CD4-positive, alpha-beta T cell treated with Interleukin-17A for 1 hour (primary cell): ENCODE data around the gene ABHD16B.

Source experiments
- DNase-seq: peaks from one replicate; pipeline ENCODE4 v3.0.0-alpha.2; 2020

The ABHD16B gene

GRCh38 chr20:63861365-63861934 is at the start of gene ABHD16B:
Gene ABHD16B (plus strand): TSS chr20:63861498. CDS start chr20:63861541, 43 bp downstream.
- no peak for DNase-seq

DNA sequence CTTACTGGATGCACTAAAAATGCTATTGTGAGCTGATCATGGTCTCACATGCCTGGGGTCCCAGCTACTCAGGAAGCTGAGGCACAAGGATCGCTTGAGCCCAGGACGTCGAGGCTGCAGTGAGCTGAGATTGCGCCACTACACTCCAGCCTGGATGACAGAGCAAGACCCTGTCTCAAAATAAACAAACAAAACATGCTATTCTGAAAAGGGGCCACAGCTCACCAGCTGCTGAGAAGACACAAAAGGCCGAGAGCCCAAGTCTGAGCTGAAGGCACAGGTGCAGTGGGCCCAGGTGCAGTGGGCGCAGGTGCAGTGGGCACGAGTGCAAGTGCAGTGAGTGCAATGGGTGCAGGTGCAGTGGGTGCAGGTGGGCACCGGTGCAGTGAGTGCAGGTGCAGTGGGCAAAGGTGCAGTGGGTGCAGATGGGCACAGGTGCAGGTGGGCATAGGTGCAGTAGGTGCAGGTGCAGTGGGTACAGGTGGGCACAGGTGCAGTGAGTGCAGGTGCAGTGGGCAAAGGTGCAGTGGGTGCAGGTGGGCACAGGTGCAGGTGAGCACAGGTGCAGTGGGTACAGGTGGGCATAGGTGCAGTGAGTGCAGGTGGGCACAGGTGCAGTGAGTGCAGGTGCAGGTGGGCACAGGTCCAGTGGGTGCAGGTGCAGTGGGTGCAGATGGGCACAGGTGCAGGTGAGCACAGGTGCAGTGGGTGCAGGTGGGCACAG is 46.2 kb upstream of the ABHD16B start:
- no peak for DNase-seq

- DNase-seq, result no peak
Observed at GRCh38 chr20:63815615-63816253, 45.6 kb upstream of the ABHD16B start.

DNA sequence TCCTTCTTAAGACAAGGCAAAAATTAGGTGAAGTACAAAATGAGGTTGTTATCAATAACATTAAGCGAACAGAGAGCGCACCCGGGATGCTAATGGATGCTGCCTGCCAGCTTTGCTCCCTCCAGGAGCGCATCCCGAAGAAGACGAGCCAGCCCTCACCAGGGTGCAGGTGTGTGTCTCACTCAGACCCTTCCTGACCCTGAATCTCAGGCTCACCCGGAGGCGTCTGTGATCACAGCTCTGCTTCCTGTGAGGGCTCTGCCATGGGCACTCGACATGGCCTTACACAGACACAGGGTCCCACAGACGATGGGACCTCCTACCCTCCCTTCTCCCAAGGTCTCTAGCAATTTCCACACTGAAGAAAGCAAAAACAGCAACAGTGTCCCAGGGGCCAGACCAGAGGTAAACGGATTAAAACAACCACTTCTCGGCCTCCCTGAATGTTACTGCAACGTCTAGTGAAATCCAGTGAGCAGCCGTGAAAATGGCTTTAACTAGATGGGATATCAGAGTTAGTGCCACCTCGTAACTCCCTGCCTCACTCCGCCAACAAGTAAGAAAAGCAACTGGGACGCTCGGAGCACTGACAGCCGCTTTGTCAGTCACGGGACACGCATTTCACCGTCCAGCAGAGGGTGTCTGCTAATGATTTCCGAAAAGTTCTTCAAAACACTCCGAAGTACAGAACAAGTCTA is 41.9 kb upstream of the ABHD16B start:
- DNase-seq, result peak; percentile 23

- no peak for DNase-seq
Observed at GRCh38 chr20:63821811-63822210, 39.5 kb upstream of the ABHD16B start.

- no peak for DNase-seq
Observed at GRCh38 chr20:63822276-63822696, 39.0 kb upstream of the ABHD16B start.

DNA sequence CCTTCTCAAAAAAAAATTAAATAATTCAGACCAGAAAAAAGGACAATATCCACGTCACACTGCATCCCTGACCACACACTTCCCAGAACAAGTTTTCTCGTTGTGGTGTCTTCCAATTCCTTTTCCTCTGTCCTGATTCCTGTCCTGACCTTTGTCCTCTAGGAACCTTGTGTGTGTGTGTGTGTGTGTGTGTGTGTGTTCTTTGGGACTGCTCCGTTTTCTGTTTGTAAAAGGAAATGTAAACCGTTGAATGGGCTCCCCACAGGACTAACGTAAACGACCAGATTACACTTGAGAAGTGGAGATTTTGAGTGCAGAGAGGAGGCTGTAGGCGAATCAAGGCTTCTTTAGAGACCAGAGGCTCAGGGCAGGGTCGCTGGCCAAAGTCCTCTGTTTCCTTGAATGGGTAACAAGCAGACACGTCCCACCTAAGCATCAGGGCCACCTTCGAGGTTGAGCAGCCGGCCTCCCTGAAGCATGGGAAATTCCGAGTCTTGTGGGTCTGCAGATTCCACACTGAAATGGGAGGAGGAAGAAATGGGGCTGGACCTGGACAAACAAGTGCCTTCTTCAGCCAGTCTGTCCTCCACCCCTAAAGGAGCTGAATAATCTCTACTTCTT is 37.5 kb upstream of the ABHD16B start:
- DNase-seq, result no peak

- no peak for DNase-seq
Observed at GRCh38 chr20:63825331-63826118, 35.8 kb upstream of the ABHD16B start.

DNA sequence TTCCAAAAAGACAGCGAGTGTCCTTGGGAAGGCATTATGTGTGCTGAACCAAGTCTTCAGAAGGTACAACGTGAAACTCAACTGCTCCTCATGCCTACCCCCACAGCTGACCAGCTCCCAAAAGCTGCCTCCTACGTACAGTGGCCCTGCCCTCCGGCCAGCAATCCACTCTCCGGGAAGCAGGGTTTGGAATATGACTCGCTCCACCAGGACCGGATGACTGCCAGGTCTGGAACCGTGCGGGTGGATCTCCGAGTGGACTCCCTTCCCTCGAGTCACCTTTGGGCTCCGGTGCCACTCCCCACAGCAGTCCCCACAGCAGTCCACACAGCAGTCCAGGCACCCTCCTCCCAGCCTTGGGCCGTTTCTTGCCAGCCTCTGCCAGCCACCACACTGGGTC is 34.5 kb upstream of the ABHD16B start:
- no peak for DNase-seq

DNA sequence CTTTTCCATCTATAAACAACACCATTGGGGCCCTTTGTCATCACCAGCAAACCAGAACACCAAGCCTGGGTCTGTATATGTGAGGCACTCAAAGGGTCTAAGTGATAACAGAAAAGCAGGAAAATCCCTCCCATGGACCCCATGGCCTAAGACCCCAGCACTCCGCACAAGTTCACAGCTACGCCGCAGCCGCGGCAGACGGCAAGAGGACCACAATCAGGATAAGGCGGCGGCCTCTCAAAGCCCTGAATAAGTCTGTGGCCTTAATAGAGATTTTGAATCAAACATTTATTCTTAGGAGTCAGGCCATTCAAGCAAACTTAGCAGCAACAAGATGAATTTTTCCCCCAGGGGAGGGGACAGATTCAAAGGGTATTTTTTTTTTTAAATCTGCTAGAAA is 33.2 kb upstream of the ABHD16B start:
- DNase-seq, result no peak

DNA sequence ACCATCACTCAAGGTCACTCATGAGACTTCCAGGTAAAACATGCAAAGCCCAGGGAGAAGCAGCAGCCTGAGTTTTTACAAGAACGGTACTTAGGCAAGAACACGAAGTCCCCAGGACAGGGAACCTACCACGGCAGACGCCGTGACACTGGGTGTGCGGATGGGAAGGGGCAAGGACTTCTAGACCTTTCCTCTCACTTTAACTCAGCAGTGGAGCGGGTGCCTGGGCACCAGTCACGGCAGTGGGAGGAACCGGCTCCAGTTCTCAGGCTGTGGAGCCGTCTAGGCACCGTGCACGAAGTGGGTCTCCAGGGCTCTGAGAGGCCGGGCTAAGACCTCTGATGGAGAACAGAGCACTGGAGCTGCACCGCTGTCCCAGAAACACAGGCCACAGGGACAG is 32.8 kb upstream of the ABHD16B start:
- DNase-seq, result no peak

DNA sequence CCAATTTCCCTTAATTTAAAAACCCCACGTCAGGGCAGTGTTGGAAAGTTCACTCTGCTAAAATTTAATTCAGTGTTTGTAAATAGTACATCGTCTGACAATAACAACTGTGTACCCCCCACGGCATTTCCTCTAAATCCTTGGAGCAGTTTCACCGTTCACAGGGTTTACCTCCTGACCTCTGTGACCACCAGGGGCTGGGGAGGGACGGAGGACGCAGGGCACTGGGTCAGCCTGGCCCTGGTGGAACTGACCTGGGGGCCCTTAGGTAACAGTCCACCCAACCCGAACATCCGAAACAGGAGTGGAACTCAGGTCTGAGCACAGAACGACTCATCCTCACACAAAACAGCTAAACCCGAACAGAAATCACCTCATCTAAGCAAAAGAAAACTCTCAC is 32.3 kb upstream of the ABHD16B start:
- no peak for DNase-seq

DNA sequence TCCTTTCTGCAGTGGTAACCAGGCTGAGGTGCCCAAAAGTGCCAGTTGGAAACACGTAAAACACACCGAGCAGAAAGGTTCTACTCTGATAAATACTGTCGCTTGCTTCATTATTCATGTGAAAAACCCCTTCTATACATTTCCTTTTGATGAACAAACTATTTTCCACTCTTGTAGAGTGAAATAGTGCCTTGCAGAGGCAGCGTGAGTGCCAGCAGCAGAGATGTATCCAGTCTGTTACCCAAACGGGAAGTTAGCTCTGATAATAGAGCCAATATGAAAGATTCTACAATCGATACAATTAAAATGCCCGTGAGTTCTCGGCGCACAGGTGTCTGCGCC is 31.7 kb upstream of the ABHD16B start:
- DNase-seq, result no peak

- peak; percentile 13 for DNase-seq
Observed at GRCh38 chr20:63829945-63830835, 31.1 kb upstream of the ABHD16B start.

GRCh38 chr20:63830841-63831588 is 30.3 kb upstream of the ABHD16B start, which contains the start of gene ZBTB46:
Gene ZBTB46 (minus strand): TSS chr20:63831264. CDS start chr20:63790757, 40,507 bp downstream.
- DNase-seq, result no peak

DNA sequence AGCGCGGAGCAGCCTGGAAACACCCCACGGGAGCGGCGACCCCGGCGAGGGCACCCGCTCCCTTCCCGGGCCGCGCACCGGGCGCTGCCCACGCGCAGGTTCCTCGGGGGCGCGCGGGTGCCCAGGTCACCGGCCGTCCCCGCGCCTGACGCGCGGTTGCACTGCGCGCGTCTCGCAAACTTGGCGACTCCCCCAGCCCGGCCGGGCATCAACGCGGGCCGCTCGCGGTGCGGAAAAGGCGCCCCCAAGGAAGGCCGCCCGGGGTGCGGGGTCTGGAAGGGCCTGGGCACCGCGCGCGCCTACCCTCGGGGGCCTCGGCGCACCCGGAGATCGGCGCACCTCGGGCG is 29.7 kb upstream of the ABHD16B start:
- no peak for DNase-seq

- DNase-seq, result no peak
Observed at GRCh38 chr20:63831993-63832686, 29.2 kb upstream of the ABHD16B start.

GRCh38 chr20:63833776-63834490 is 27.4 kb upstream of the ABHD16B start:
- no peak for DNase-seq

- no peak for DNase-seq
Observed at GRCh38 chr20:63834491-63834880, 26.8 kb upstream of the ABHD16B start.
